Stimulated activated CD4-positive, alpha-beta T cell treated with anti-CD3 and anti-CD28 coated beads, Interleukin-4, amount 100 ng/mL, for 4 hours (primary cell): ENCODE results near the gene PPP1R2.
A peak's percentile ranks its signal among the peaks of the same experiment; 100 is the strongest.

Experiments
- DNase-seq, 2 experiments: peaks; one replicate each; pipeline ENCODE4 v3.0.0-alpha.2; 2020

Gene PPP1R2

DNA sequence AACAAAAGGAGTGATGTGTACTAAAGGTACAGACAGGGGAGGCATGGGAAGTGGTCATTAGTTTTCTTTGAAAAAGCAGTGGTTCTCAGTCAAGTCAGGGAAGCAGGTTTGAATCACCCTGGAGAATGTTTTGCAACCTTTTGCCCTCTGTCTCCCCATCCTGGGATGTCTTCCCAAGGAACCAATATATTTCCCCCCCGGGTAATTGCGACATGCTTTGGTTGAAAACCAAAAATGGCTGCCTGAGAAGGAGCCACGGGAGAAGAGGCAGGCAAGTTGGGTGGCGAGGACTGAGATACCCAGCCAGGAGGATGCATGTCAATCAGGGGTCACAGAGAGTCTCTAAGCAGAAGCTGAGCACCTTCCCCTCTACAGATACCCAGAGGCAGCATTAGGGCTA lies 20.2 kb upstream of the PPP1R2 start:
- DNase-seq = no peak

DNA sequence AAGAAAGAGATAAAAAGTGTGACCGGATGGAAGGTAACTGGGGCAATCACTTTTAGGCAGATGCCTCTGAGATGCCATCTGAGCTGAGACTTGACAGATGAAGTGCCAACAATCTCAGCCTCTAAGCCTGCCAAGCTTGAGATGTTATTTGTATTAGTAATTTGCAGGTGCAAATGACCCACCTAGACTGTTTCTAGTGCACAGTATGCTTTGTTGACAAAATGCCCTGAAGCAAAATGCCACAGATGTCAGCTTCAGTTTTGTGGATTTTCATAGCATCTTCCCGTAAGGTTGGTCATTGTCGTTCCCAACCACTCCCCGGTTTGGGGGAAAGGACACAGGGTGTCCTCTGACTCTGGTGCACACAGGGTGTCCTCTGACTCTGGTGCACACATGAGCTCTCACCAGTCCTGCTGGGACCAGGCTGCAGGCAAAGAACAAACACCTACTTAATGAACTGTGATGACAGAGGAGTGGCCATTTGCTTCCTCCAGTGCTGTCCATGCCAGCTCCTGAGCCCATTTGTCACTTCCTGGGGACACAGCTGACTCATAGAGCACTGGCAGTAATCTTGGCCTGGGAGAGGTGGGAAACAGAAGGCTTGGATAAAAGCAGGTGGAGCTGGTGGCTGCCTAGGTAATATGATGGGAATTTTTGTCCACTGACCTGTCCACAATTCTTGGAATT lies 16.7 kb upstream of the PPP1R2 start:
- no peak for DNase-seq

DNA sequence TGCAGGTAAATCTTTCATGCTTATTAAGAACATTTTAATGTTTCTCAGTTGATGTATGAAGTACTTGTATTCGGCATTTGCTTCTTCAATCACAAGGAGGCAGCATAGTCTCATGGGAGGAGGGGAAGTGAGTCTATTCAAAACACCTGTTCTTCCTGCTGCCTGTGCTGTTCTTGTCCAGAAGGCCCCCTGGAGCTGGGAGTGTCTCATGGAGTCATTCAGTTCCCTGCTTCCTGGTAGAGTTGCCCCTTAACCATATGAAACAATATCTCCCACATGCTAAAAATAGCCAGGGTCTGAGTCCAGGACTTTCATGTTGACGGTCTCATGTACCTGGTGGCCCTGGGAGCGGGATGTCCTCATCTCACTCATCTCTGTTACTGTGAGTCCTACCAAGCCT lies 15.5 kb upstream of the PPP1R2 start:
- DNase-seq = no peak

DNA sequence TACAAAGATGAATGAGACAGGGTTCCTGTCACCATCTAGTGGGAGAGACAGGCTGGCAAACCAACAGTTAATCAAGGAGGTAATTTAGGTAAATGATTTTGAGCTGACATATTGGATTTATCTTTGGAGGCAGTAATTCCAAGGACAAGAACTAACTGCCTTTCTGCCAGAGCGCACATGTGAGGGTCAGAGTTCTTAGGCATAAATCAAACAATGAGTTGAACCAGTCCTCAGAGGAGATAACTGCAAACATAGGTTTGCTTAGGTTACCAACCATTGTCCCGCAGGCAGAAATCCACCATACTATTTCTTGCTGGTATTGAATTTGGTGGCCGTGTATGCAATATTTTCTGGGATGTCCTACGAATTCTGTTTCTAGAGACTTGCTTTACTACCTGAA lies 14.2 kb upstream of the PPP1R2 start:
- DNase-seq = no peak

DNA sequence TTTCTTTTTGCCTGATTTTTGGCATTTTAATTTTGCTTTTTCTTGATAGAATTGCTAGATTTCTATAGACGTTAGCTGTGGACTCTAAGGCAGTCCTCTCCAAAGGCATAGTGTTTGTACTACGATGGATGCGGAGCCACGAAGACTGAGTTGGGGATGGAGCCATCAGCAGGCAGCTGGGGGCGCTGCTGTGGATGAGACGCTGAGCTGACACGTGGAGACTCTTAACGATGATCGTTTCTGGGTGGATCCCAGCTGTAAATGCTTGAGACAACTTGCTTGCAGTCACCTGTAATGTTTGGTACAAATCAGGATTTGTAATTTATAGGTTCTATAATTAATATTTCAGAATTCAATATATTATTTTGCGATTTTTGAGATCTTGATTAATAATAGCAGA lies 13.3 kb upstream of the PPP1R2 start:
- DNase-seq = peak in 1 of 2 experiments; percentile 25

DNA sequence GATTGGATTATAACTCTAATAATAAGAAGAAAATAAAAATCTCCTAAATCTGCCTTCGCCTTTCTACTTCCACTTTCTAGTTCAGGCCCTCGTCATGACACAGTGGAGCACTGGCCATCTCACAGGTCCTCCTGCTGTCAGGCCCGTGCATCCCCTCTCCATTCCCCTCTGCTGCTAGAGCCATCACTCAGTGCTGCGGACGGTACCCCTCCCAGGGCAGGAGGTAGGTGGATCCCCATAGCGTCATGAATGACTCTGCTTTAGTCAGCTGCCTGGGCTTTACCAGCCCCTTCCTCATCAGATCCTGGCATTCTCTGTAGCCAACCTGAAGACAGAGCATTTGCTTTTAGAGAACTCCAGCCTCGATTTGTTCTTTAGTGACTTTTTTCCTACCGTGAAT lies 12.0 kb upstream of the PPP1R2 start:
- DNase-seq = peak in 1 of 2 experiments; percentile 28

DNA sequence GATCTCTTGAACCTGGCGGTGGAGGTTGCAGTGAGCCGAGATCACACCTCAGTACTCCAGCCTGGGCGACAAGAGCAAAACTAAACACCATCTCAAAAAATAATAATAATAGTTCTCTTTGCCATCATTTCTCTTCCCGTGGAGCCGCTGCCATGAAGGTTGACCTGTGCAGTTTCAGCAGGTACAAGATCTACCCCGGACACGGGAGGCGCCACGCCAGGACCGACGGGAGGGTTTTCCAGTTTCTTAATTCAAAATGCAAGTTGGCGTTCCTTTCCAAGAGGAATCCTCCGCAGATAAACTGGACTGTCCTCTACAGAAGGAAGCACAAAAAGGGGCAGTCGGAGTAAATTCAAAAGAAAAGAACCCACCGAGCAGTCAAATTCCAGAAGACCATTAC lies 11.3 kb upstream of the PPP1R2 start:
- no peak for DNase-seq

DNA sequence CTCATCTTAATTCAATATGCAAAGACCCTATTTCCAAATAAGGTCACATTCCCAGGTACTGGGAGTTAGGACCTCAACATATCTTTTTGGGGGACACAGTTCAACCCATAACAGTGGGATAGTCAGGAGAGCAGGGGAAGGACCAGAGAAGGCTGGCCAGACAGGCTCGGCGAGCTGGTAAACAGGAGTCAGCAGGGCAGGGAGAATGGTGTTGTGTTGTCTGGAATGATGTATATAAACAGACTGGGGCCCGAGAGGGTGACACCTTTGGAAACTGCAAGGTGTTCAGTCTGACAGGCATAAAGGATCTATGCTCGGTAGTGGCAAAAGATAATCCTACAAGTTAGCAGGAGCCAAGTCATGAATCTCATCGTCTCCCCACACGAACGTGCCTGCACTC lies 10.1 kb upstream of the PPP1R2 start:
- no peak for DNase-seq

DNA sequence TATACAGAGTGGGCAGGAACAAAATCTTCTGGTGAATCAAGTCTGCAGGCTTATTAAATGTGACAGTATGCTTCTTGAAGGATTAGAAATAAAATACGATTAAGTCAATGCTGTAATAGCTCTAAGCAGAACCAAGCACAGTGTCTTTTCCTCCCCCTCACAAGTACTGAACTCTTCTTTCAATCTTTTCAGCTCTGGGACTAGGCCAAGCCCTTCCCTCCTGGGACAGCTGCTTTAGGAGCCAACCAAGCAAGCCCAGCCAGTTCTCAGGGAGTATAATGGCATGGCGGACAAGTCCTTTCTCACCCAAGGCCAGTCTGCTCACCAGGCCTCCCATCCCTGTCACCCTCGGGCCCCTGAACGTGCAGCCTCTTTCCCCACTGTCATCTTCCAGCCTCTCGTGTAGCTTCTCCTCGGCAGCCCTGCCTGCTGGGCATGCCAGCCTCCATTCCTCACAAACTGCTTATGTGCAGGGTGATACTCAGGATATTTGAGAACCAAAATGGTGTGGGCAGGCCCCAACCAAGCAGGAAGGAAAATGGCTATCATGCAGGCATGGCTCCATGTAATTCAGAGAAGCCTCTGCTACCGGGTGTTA lies 8.4 kb upstream of the PPP1R2 start:
- no peak for DNase-seq

DNA sequence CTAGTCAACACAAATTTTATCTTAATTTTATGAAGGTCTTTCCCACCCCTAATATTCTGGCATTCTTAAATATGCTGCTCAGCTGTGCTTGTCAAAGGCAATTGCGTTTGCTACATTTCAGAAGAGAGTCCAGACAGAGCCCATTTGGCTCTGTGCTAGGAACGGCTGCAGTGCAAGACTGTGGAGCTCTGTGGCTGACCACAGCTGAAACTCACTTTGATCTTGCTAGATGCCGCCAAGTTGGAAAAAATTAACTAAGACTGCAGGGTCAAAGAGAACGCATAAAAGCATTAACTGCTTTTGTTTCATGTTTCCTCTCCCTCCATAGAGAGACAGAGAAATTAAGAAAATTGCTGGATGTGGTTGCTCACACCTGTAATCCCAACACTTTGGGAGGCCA lies 7.6 kb upstream of the PPP1R2 start:
- no peak for DNase-seq

DNA sequence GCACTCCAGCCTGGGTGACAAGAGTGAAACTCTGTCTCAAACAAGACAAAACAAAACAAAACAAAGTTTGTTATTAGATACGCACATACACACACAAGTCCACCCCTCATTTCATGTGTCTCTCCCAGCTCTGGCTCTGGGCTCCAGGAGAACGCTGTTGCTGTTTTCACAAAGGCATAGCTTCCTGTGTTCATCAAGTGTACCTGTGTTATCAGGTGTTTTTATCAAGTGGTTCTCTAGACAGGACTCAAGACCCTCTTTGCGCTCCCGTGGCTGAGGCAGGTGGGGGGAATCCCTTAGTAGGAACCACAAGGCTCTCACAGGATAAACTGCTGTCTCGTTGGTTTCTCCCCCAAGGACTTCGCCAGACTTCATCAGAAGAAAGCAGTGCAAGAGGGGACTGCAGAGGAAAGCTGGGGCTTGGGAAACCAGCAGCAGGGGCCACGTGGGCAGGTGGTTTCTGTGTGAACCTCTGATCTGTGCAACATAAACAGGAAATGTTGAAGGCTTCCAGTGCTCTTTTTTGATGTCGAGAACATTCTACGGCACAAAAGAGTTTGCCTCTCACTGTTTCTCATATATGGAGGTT lies 6.9 kb upstream of the PPP1R2 start:
- DNase-seq = peak; percentile 47 to 75

DNA sequence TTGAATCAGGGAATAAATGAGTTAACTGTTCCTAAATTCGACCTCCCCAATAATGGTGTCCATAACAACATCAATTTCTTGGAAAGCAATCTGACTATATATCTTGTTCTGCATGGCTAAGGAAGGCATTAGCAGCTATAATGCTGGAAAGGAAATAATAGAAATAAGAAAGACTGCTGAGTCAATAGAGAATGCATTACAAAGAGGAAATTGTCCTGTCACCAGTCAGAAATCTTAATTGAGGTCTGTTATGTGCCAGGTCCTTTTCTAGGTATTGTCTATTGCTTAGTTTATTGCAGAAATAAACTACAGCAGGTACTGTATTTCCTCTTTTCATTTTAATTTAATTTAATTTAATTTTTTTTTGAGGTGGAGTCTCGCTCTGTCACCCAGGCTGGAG lies 5.9 kb upstream of the PPP1R2 start:
- no peak for DNase-seq

DNA sequence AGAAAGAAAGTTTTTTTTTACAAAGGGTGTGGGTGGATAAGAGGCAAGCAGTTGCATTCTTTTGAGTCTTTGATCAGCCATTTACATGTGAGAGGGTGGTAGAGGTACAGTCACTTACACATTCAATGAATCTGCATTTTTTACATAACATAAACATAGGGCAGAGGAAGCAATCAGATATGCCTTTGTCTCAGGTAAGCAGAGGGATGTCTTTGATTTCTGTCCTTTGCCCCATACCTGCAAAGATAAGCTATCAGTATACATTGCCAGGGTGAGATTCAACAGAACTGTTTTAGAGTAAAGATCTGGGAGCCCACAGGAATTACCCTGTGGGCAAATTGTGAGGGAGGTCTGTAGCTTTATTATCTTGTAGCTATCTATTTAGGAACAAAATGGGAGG lies 5.4 kb upstream of the PPP1R2 start:
- DNase-seq = no peak

DNA sequence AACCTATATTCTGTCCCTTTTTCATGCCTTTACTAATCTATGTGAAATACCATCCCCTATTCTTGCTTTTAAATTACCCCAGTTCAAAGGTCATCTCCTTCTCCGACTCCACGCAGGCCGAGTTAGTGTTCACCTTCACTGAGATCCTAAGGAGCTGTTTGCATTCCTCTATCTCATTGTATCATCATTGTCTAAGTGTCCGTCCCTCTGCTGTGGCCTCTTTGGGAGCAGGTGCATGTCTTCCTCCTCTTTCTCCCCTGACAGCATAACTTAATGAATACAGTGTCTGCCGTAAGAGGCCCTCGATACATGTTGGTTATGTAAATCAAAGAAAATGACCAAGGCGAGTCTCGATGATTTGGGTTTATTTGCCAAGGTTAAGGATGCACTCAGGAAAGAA lies 4.9 kb upstream of the PPP1R2 start:
- DNase-seq = no peak

DNA sequence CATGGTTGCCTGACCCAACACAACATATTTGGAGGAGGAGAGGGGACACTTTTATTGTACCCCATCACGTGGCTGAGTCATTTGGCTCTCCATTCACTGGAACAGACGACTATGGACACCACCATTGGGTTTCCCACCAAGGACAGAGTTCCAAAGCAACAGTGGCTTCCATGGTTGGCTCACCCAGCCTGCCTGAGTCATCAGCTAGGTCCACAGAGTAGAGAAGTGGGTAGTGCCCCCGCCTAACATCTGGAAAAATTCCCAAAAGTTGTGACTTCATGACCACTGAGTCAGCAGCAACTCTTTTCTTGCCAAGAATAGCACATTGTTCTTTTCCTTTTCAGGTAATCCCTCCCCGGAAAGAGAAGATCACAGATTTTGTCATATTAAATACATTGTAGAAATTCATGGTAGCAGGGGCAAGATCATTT lies 3.0 kb upstream of the PPP1R2 start:
- DNase-seq = peak in 1 of 2 experiments; percentile 48

DNA sequence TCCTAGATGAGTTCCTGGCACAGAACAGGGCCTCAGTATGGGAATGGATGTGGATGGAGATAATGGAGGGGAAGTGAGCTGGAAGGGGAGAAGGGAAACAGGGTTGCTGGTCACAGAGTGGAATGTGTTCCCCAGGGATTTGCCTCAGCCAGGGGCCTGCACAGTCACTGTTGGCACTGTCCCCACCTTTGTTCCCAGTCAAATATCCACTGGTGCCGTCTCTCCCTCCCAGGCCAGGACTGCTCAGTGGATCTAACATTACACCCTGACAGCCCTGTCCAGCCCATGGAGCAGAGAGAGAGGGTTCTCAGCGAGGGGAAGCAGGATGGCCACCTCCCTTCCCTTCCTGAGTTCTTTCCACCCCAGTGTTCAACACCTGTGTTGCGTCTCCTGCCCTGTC lies 1.5 kb upstream of the PPP1R2 start:
- DNase-seq = no peak

DNA sequence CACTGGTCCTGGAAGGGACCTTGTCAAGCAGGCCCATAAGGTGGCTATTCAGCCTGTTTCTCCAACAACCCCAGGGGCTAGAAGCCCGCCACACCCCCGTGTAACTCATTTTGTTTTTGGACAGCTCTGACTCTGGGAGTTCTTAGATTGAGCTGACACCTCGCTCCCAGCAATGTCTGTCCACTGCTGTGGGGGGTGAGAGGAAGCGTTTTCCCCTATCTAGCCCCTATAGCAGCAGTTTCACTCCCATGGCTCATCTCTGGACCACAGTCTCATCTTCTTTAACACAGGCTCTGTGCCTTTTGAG lies 1.1 kb upstream of the PPP1R2 start:
- DNase-seq = no peak

DNA sequence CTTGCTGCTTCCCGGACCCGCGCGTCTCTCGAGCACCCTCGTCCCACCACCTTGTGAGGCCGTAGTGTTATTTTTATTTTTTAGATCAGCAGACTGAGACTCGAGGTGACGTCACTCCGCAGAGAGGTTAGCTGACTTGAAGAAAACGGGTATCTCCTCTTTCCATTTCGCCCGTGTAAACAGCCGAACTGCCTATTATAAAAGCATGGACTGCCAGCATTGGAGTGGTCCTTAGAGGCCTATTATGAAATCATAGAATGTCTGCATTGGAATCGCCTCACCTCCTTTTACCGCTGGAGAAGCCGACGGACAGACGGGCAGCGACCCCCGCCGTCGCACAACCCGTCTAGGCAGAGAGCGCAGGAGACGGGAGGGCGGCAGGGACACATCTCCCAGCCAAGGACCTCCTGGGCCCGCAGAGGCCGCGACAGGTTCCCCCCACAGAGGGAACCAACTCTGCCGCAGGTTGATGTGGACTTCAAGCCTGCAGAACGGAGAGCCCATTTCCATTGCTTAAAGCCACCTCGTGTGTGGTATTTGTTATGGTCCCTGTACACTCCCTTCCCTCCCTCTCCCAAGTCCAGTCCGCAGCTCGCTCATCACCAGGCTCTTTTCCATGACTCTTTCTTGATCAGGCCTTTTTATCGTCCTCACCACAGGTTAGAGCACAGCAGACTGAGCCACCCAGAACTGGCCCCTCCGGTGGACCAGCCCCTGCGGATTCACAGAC lies 540 bp upstream of the PPP1R2 start:
- DNase-seq = no peak

DNA sequence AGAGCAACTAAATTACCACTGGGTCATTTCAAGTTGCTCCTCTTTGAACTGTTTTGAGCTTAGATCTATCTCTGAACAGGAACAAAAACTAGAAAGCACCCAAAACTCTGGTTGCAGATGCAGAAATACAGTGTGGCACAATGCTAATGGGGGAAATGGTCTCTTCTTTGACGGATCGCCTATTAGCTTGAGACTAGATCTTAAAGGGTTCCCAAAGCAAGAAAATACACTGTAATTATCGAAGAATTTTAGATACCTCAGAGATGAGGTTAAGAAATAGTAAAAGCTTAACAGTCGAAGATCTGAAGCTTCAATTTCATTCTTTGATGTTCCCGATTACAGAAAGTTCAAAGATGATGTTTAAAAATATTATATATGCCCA lies 818 bp downstream of the PPP1R2 start:
- no peak for DNase-seq

DNA sequence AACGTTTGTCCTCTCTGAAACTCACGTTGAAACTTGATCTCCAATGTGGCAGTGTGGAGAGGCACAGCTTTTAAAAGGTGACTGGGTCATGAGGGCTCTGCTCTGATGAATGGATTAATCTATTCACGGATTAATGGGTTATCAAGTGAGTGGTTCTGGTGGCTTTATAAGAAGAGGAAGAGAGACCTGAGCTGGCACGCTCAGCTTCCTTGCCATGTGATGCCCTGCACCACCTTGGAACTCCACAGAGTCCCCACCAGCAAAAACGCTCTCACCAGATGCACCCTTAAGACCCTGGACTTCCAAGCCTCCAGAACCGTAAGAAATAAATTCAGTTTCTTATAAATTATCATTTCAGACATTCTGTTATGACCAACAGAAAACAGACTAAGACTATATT lies 2.6 kb downstream of the PPP1R2 start:
- DNase-seq = no peak

DNA sequence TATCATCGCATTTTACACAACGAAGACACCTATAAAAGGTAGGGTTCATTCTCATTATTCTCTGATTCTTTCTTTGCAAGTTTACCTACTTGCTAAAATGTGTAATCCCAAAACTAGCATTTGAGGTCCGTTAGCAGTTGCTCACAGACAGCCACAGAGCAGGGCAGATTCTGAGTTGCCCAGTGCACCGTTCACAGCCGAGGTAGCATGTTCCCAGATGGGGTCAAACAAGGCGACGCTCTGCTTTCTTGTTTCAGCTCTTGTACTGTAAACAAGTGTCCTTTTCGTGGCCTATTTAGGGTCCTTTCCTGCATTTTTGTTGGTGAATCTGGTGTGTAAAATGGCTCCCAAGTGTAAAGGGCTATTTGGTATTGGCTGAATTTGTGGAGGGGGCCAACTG lies 3.1 kb downstream of the PPP1R2 start:
- DNase-seq = no peak

DNA sequence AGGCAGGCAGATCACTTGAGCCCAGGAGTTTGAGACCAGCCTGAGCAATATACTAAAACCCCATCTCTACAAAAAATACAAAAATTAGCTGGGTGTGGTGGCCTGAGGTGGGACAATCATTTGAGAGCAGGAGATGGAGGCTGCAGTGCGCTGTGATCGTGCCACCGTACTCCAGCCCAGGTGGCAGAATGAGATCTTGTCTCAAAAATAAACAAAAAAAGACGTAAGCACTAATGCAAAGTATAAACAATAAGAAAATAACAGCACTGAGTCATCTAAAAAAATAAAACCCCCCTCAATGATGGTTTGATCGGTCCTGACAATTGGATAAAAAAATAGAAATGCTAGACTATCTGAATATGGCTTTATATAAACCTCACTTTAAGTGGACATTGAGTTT lies 3.6 kb downstream of the PPP1R2 start:
- DNase-seq = no peak

DNA sequence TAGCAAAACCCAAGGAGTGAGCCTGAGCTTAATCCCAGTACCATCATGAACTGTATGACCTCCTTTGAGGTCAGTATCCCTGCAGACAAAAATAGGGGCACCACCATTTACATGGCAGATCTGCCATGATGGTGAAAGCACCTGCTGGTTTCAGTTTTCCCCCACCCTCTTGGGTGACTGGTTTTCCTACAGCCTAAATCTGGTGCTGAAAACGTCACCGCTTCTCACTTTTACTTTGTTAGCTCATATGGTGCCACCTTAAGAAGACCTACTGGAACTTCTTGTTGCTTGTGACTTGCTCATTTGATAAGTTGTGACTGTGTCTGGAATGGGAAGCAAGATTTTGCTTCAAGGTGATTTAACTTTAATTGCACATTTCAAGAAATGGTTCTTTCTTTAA lies 5.1 kb downstream of the PPP1R2 start:
- peak in 1 of 2 experiments; percentile 61 for DNase-seq

DNA sequence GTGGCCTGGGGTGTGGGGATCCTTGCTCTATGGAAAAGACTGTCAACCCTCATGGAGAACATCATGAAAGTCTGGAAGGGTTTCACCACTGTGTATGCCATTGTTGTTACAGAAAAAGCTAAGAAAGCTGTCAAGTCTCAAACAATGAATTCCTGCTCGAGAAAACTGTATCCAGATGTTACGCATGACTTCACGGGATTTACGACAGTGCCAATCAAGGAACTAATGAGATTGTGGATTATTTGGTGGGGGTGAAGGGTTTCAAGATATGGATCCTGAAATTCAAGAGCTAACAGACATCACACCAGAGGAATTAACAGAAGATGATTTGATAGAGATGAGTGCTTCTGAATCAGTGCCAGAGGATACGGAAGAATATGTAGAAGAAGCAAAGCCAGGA lies 7.8 kb downstream of the PPP1R2 start:
- no peak for DNase-seq
